GM12878 (cell line): ENCODE measurements around the gene RHOF. TPM values are rescaled to one million over a fixed set of nuclear protein-coding genes. Genes with fewer than 3 reads are reported as not detected.

Experiments used
- BCL11A ChIP-seq: IDR thresholded peaks from 2 replicates; pipeline ENCODE4 v1.6.1; 2011; ENCODE audit warnings: low read depth, low read length
- BRCA1 ChIP-seq: IDR thresholded peaks from 2 replicates; pipeline ENCODE4 v1.6.1; 2011; ENCODE audit warnings: low read depth, low read length, improper control_type of control experiment
- CBFB ChIP-seq: IDR thresholded peaks from 2 replicates; pipeline ENCODE4 v1.6.1; 2016; ENCODE audit warnings: antibody characterized with exemption, low read depth
- IRF3 ChIP-seq: fragments of 450-650 bp; IDR thresholded peaks from 2 replicates; pipeline ENCODE4 v1.6.1; 2014; ENCODE audit warnings: mild to moderate bottlenecking
- NBN ChIP-seq: fragments of 450-650 bp; IDR thresholded peaks from 2 replicates; pipeline ENCODE4 v1.6.1; 2016
- SIX5 ChIP-seq: IDR thresholded peaks from 2 replicates; pipeline ENCODE4 v1.6.1; 2011; ENCODE audit warnings: mild to moderate bottlenecking, low read depth, low read length, moderate library complexity; ENCODE audit not compliant: severe bottlenecking
- SMARCA5 ChIP-seq: fragments of 450-650 bp; IDR thresholded peaks from 2 replicates; pipeline ENCODE4 v1.6.1; 2017; ENCODE audit warnings: mild to moderate bottlenecking
- SP1 ChIP-seq: IDR thresholded peaks from one replicate; pipeline ENCODE4 v1.6.1; 2011; ENCODE audit warnings: low read depth, low read length
- SRF ChIP-seq, 2 experiments: IDR thresholded peaks; 2 replicates each; pipeline ENCODE4 v1.6.1; 2011; ENCODE audit warnings: low read depth in 2 of 2, low read length in 2 of 2, mild to moderate bottlenecking in 1 of 2, moderate library complexity in 1 of 2
- SUPT20H ChIP-seq: IDR thresholded peaks from 2 replicates; pipeline ENCODE4 v1.6.1; 2011; ENCODE audit warnings: low read depth, mild to moderate bottlenecking, low read length, moderate library complexity, borderline replicate concordance; ENCODE audit not compliant: control insufficient read depth
- TCF12 ChIP-seq: IDR thresholded peaks from 2 replicates; pipeline ENCODE4 v1.6.1; 2011; ENCODE audit warnings: low read depth, mild to moderate bottlenecking, low read length
- TCF7 ChIP-seq: IDR thresholded peaks from 2 replicates; pipeline ENCODE4 v1.6.1; 2014; ENCODE audit warnings: antibody characterized with exemption, borderline replicate concordance
- YY1 ChIP-seq: IDR thresholded peaks from 2 replicates; pipeline ENCODE4 v1.6.1; 2011; ENCODE audit warnings: low read depth, mild to moderate bottlenecking, low read length
- ZNF384 ChIP-seq: IDR thresholded peaks from 2 replicates; pipeline ENCODE4 v1.6.1; 2012; ENCODE audit warnings: low read depth, mild to moderate bottlenecking, low read length, improper control_type of control experiment, borderline replicate concordance
- ZSCAN29 ChIP-seq: fragments of 450-650 bp; IDR thresholded peaks from 2 replicates; pipeline ENCODE4 v1.6.1; 2017; ENCODE audit warnings: mild to moderate bottlenecking, moderate library complexity
- polyA plus RNA-seq, 11 experiments: library from polyadenylated mRNA; depleted of rRNA in 4 of 11; unstranded in 6 of 11; stranded (reverse) in 5 of 11; fragments of >200 nt; fragmentation: Nextera tagmentation in 4 of 11; fragmentation: Illumina TruSeq in 1 of 11; extraction: Ambion mirVana in 4 of 11; extraction: Trizol in 1 of 11; gene quantifications; 1 replicate in 1 of 11; 2 replicates in 10 of 11; pipeline versions ENCODE4 v1.2.1 to v1.2.3, GENCODE V29; 2011 to 2016; ENCODE audit warnings: inconsistent platforms in 2 of 11, missing spikeins in 2 of 11, low read depth in 1 of 11
- total RNA-seq, 4 experiments: library from RNA; depleted of rRNA in 3 of 4; stranded (reverse); fragments of >200 nt in 3 of 4; fragmentation: Illumina TruSeq in 1 of 4; extraction: Trizol in 1 of 4; gene quantifications; 2 replicates each; pipeline versions ENCODE4 v1.2.1 to v1.2.3, GENCODE V29; 2013 to 2021
- TF ChIP-seq, protein P1 (sequence below): IDR thresholded peaks from 2 replicates; pipeline ENCODE4 v1.6.1; 2012; ENCODE audit warnings: mild to moderate bottlenecking, low read depth, low read length
- TF ChIP-seq, protein P2 (sequence below): IDR thresholded peaks from 2 replicates; pipeline ENCODE4 v1.6.1; 2012; ENCODE audit warnings: low read length, inconsistent platforms
- TF ChIP-seq, protein P3 (sequence below): fragments of 450-650 bp; IDR thresholded peaks from 2 replicates; pipeline ENCODE4 v1.6.1; 2016; ENCODE audit warnings: mild to moderate bottlenecking
- TF ChIP-seq, protein P4 (sequence below): fragments of 450-650 bp; IDR thresholded peaks from 2 replicates; pipeline ENCODE4 v1.6.1; 2017; ENCODE audit warnings: antibody characterized with exemption, mild to moderate bottlenecking, moderate library complexity

RHOF gene
- total and polyA plus RNA-seq, 10 of the 15 experiments (the other 5 are each of a cell fraction or from before 2014, with no cell fraction given): 6.1 to 78.7 (median 39.7) TPM

- TF ChIP-seq, protein P1, sequence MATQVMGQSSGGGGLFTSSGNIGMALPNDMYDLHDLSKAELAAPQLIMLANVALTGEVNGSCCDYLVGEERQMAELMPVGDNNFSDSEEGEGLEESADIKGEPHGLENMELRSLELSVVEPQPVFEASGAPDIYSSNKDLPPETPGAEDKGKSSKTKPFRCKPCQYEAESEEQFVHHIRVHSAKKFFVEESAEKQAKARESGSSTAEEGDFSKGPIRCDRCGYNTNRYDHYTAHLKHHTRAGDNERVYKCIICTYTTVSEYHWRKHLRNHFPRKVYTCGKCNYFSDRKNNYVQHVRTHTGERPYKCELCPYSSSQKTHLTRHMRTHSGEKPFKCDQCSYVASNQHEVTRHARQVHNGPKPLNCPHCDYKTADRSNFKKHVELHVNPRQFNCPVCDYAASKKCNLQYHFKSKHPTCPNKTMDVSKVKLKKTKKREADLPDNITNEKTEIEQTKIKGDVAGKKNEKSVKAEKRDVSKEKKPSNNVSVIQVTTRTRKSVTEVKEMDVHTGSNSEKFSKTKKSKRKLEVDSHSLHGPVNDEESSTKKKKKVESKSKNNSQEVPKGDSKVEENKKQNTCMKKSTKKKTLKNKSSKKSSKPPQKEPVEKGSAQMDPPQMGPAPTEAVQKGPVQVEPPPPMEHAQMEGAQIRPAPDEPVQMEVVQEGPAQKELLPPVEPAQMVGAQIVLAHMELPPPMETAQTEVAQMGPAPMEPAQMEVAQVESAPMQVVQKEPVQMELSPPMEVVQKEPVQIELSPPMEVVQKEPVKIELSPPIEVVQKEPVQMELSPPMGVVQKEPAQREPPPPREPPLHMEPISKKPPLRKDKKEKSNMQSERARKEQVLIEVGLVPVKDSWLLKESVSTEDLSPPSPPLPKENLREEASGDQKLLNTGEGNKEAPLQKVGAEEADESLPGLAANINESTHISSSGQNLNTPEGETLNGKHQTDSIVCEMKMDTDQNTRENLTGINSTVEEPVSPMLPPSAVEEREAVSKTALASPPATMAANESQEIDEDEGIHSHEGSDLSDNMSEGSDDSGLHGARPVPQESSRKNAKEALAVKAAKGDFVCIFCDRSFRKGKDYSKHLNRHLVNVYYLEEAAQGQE: no peak
- TF ChIP-seq SUPT20H (no peak), BCL11A (0 out of 2 replicates have a peak, but pooled peaks have one; percentile 37), TCF7 (no peak), SMARCA5 (peak; percentile 38; the same call in 1 of the 2 replicates), TCF12 (peak; percentile 94), BRCA1 (no peak), ZSCAN29 (no peak), ZNF384 (peak; percentile 23; the same call in 1 of the 2 replicates), IRF3 (no peak), CBFB (no peak), NBN (no peak), SIX5 (peak; percentile 18), SP1 (no peak), SRF (IDR thresholded peaks at IDR 0.05; ENCODE audit: low read depth in 2 of 2, low read length in 2 of 2) (no peak), YY1 (no peak)
- TF ChIP-seq, protein P2, sequence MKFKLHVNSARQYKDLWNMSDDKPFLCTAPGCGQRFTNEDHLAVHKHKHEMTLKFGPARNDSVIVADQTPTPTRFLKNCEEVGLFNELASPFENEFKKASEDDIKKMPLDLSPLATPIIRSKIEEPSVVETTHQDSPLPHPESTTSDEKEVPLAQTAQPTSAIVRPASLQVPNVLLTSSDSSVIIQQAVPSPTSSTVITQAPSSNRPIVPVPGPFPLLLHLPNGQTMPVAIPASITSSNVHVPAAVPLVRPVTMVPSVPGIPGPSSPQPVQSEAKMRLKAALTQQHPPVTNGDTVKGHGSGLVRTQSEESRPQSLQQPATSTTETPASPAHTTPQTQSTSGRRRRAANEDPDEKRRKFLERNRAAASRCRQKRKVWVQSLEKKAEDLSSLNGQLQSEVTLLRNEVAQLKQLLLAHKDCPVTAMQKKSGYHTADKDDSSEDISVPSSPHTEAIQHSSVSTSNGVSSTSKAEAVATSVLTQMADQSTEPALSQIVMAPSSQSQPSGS: no peak; the same call in 1 of the 2 replicates
- TF ChIP-seq, protein P3, sequence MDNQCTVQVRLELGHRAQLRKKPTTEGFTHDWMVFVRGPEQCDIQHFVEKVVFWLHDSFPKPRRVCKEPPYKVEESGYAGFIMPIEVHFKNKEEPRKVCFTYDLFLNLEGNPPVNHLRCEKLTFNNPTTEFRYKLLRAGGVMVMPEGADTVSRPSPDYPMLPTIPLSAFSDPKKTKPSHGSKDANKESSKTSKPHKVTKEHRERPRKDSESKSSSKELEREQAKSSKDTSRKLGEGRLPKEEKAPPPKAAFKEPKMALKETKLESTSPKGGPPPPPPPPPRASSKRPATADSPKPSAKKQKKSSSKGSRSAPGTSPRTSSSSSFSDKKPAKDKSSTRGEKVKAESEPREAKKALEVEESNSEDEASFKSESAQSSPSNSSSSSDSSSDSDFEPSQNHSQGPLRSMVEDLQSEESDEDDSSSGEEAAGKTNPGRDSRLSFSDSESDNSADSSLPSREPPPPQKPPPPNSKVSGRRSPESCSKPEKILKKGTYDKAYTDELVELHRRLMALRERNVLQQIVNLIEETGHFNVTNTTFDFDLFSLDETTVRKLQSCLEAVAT: no peak; the same call in 1 of the 2 replicates
- TF ChIP-seq, protein P4, sequence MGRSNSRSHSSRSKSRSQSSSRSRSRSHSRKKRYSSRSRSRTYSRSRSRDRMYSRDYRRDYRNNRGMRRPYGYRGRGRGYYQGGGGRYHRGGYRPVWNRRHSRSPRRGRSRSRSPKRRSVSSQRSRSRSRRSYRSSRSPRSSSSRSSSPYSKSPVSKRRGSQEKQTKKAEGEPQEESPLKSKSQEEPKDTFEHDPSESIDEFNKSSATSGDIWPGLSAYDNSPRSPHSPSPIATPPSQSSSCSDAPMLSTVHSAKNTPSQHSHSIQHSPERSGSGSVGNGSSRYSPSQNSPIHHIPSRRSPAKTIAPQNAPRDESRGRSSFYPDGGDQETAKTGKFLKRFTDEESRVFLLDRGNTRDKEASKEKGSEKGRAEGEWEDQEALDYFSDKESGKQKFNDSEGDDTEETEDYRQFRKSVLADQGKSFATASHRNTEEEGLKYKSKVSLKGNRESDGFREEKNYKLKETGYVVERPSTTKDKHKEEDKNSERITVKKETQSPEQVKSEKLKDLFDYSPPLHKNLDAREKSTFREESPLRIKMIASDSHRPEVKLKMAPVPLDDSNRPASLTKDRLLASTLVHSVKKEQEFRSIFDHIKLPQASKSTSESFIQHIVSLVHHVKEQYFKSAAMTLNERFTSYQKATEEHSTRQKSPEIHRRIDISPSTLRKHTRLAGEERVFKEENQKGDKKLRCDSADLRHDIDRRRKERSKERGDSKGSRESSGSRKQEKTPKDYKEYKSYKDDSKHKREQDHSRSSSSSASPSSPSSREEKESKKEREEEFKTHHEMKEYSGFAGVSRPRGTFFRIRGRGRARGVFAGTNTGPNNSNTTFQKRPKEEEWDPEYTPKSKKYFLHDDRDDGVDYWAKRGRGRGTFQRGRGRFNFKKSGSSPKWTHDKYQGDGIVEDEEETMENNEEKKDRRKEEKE: no peak
Observed at GRCh38 chr12:121781998-121782979, 11.2 kb downstream of the RHOF start (continued).
